ENCODE measurements around the gene VTI1A.

The VTI1A gene

DNA sequence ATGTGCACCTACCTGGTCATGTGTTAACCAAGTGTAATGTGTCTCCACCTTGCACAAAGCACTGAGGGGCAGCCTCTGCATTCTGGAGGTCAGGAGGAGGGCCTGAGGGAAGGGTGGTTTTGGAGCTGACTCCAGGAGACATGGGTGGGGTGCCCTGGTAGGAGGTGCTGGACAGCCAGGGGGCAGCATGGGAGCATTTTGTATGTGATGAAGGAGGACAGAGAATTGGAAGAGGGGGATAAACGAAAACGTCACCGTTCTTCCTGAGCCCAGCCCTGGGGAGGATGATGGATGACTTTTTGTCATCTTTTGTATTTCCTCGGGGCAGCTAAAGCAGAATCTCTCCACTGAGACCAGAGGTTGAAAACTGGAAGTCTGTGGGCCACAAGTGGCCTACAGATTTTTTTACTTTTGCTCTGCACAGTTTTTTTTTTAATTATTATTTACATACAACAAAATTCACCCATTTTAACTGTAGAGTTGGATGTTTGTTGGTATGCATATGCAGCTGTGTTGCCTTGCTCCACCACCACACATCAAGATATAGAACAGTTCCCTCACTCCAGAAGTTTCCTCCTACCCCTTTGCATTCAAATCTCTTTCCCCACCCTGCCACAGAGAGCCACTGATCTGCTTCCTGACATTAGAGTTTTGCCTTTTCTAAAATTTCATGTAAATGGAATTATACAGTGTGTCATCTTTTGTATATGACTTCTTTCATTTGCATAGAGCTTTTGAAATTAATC lies 242.5 kb downstream of the VTI1A start:
- Histone ChIP-seq H3K9ac (no peak overlapping the region), H3K27ac (no peak overlapping the region), H3K27me3 (ENCODE audit: control insufficient read depth, insufficient read depth, low read length) (no peaks in the 10 kb centered on the region), H3K9me3 (ENCODE audit: control insufficient read depth, low read length) (no peaks in the 10 kb centered on the region), H3K4me1 (no peaks in the 10 kb centered on the region), H3K79me2 (no peaks in the 10 kb centered on the region), H3K4me3 (ENCODE audit: low read depth, low read length) (no peak overlapping the region), H2AFZ (no peak overlapping the region), H3K4me2 (ENCODE audit: low read length) (no peak overlapping the region), H3K36me3 (ENCODE audit: control insufficient read depth, insufficient read depth, low read length) (no peaks in the 10 kb centered on the region)
- TF ChIP-seq CTCF (IDR thresholded peaks at IDR 0.05) = no peak

DNA sequence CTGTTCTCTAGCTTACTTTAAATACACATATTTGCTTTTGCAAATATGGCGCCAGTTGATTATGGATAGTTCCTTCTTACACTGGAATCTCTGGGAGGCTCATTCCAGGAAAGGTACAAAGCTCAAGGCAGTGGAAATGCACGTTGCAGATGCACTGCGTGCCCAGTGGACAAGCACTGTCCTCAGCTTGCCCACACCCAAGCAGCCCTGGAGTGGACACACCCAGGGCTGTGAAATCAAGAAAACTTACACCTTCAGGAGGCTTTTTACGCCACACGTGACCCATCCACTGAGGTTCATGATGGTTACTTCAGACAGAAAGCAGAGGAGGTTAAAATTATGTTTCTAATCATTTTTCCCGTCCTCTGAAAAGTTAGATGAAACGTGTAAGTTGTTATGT lies 248.5 kb downstream of the VTI1A start:
- no peaks in the 10 kb centered on the region for H3K79me2 ChIP-seq
- H2AFZ ChIP-seq = no peak overlapping the region
- no peaks in the 10 kb centered on the region for H3K9me3 ChIP-seq (ENCODE audit: control insufficient read depth, low read length)
- no peak overlapping the region for H3K4me3 ChIP-seq (ENCODE audit: low read depth, low read length)
- no peaks in the 10 kb centered on the region for H3K4me1 ChIP-seq
- no peaks in the 10 kb centered on the region for H3K27me3 ChIP-seq (ENCODE audit: control insufficient read depth, insufficient read depth, low read length)
- H3K36me3 ChIP-seq (ENCODE audit: control insufficient read depth, insufficient read depth, low read length) = no peaks in the 10 kb centered on the region
- H3K27ac ChIP-seq = no peak overlapping the region
- no peak overlapping the region for H3K9ac ChIP-seq
- no peak overlapping the region for H3K4me2 ChIP-seq (ENCODE audit: low read length)
- TF ChIP-seq CTCF (IDR thresholded peaks at IDR 0.05) = no peak

DNA sequence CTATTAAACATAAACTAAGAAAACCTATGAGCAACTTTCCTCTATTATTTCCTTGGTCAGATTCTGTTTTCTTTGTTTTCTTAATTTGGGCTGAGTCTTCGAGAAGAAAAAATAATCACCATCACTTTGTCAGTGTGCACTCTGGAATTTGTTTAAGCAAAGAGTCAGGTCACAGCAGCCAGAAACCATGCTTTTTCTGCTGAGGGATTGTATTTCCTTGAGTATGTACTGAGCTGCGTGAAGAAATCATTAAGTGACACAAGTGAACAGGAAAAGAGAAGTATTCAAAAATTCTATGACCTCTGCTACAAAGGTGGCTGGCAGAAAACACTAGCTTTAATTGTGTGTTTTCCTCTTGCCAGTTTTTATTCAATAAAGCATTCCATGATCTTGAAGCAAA lies 249.6 kb downstream of the VTI1A start:
- Histone ChIP-seq H3K9ac (no peak overlapping the region), H3K27ac (no peak overlapping the region)
- TF ChIP-seq CTCF (IDR thresholded peaks at IDR 0.05) = no peak

DNA sequence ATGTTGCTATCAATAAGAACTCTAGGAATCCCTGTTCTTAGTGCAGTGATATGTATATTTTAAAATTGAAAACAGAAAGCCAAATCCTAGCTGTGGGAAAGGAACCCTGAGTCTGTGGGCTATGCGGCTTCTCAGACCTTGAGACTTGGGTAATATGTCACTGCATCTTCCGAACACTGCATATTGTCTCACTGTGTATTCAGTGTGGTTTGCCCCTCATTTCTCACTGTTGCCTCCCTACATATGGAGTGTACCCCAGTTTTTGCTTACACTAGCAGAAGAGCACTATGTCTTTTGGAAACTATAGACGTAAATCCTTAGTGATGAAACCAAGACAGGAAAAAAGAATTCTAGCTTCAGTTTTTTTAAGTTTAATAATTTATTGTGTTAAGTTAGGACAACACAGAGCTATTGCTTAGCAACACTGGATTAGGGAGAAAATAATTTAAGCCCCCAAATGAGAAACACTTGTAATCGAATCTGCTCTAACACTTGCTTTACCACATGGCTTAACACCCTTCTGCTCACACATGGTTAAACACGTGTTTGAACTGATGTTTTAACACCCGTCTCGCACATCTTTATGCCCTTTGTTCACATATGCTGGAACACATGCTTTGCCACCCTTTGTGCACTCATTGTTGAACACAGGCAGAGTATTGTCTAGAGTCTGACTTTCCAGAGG lies 251.3 kb downstream of the VTI1A start:
- Histone ChIP-seq H3K4me2 (ENCODE audit: low read length) (no peak overlapping the region), H3K4me1 (no peaks in the 10 kb centered on the region), H3K27me3 (ENCODE audit: control insufficient read depth, insufficient read depth, low read length) (no peaks in the 10 kb centered on the region), H3K9me3 (ENCODE audit: control insufficient read depth, low read length) (no peaks in the 10 kb centered on the region), H3K4me3 (ENCODE audit: low read depth, low read length) (no peak overlapping the region), H3K9ac (no peak overlapping the region), H3K79me2 (no peaks in the 10 kb centered on the region), H3K36me3 (ENCODE audit: control insufficient read depth, insufficient read depth, low read length) (no peaks in the 10 kb centered on the region), H2AFZ (no peak overlapping the region), H3K27ac (no peak overlapping the region)
- no peak for TF ChIP-seq CTCF (IDR thresholded peaks at IDR 0.05)

More for the DNA sequence above, 249.6 kb downstream of the VTI1A start:
- no peaks in the 10 kb centered on the region for H3K4me1 ChIP-seq
- H2AFZ ChIP-seq = no peak overlapping the region
- no peaks in the 10 kb centered on the region for H3K79me2 ChIP-seq
- no peaks in the 10 kb centered on the region for H3K27me3 ChIP-seq (ENCODE audit: control insufficient read depth, insufficient read depth, low read length)
- no peaks in the 10 kb centered on the region for H3K36me3 ChIP-seq (ENCODE audit: control insufficient read depth, insufficient read depth, low read length)
- H3K4me2 ChIP-seq (ENCODE audit: low read length) = no peak overlapping the region
- H3K4me3 ChIP-seq (ENCODE audit: low read depth, low read length) = no peak overlapping the region
- no peaks in the 10 kb centered on the region for H3K9me3 ChIP-seq (ENCODE audit: control insufficient read depth, low read length)

DNA sequence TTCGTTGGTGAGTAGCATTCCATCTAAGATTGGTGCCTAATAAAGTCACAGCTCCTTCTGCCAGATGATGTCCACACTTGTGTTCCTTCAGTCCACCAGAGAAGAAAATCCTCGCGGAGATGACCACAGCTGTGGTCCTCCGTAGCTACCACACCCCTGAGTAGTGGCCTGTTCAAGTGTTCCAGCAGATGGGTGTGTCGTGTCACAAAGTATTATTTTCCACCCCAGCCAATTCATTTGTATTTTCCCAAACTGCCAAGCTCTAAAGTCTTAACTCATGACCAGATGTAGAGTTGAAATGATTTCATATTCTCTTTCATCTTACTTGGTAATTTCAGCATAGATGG lies 251.8 kb downstream of the VTI1A start:
- no peaks in the 10 kb centered on the region for H3K9me3 ChIP-seq (ENCODE audit: control insufficient read depth, low read length)
- TF ChIP-seq CTCF (IDR thresholded peaks at IDR 0.05) = no peak
- H3K9ac ChIP-seq = no peak overlapping the region
- no peak overlapping the region for H2AFZ ChIP-seq
- no peak overlapping the region for H3K4me2 ChIP-seq (ENCODE audit: low read length)
- H3K4me1 ChIP-seq = no peaks in the 10 kb centered on the region
- no peak overlapping the region for H3K27ac ChIP-seq
- H3K79me2 ChIP-seq = no peaks in the 10 kb centered on the region
- H3K27me3 ChIP-seq (ENCODE audit: control insufficient read depth, insufficient read depth, low read length) = no peaks in the 10 kb centered on the region
- H3K36me3 ChIP-seq (ENCODE audit: control insufficient read depth, insufficient read depth, low read length) = no peaks in the 10 kb centered on the region
- no peak overlapping the region for H3K4me3 ChIP-seq (ENCODE audit: low read depth, low read length)
